GM12878 (cell line): ENCODE results near the gene OGFOD2. TPM values are rescaled to one million over a fixed set of nuclear protein-coding genes. Genes with fewer than 3 reads are reported as not detected.

Experiments used
- ATAC-seq: fragments of 200-7000 bp; cut with Tn5 transposase; 3 replicates; pipeline ENCODE4 v1.9.1; 2020; ENCODE audit warnings: mild to moderate bottlenecking, moderate library complexity
- BruUV-seq: library from RNA; stranded (reverse); fragments of 400-500 nt; replicated peaks from 2 replicates; lab custom pipeline; 2021; lab: Mats Ljungman, UMichigan
- CTCF ChIA-PET: fragments of 300-600 bp; sonication (Branson Sonifier 250); formaldehyde crosslinking; extraction: SDS; loops from one replicate; lab custom pipeline; 2021; ENCODE audit warnings: inconsistent platforms; lab: Yijun Ruan, JAX
- POLR2A ChIA-PET: fragments of 350-600 bp; formaldehyde crosslinking; extraction: SDS; loops from one replicate; lab custom pipeline; 2021; ENCODE audit warnings: inconsistent platforms; lab: Charles Lee
- RAD21 ChIA-PET: fragments of 300-600 bp; sonication (Branson Sonifier 250); formaldehyde crosslinking; loops from one replicate; lab custom pipeline; 2023; ENCODE audit warnings: antibody characterized with exemption; ENCODE audit not compliant: unreplicated experiment; lab: Charles Lee
- SMC1A ChIA-PET: fragments of 300-600 bp; sonication (Branson Sonifier 250); formaldehyde crosslinking; loops from one replicate; lab custom pipeline; 2023; ENCODE audit not compliant: unreplicated experiment, uncharacterized antibody; lab: Charles Lee
- DNase-seq: peaks from one replicate; pipeline ENCODE4 v3.0.0-alpha.2; 2011; ENCODE audit warnings: low read depth, low spot score
- FAIRE-seq: peaks from 3 replicates; lab custom pipeline; 2011; peaks lifted over from hg19 to GRCh38; lab: Jason Lieb, UNC
- H2AFZ ChIP-seq: 2 replicates; pipeline ENCODE4 v1.6.0; 2011; ENCODE audit warnings: low read depth, low read length, control low read depth; ENCODE audit not compliant: control insufficient read depth
- H3K27ac ChIP-seq: 2 replicates; pipeline ENCODE4 v1.5.1; 2011; ENCODE audit warnings: control low read depth; ENCODE audit not compliant: control insufficient read depth, insufficient read depth
- H3K27me3 ChIP-seq, 2 experiments: replicated peaks in 1 of 2; 2 replicates each; pipeline versions ENCODE4 v1.6.0 to v1.6.1; 2011; ENCODE audit warnings: low read length in 1 of 2; ENCODE audit not compliant: control insufficient read depth in 2 of 2, insufficient read depth in 2 of 2
- H3K36me3 ChIP-seq, 2 experiments: 2 replicates each; pipeline ENCODE4 v1.5.1; 2011; ENCODE audit warnings: low read length in 1 of 2; ENCODE audit not compliant: control insufficient read depth in 2 of 2, insufficient read depth in 2 of 2
- H3K4me1 ChIP-seq: 2 replicates; pipeline ENCODE4 v1.6.1; 2011; ENCODE audit warnings: mild to moderate bottlenecking, low read length, moderate library complexity, mixed read lengths; ENCODE audit not compliant: control insufficient read depth, insufficient read depth
- H3K4me2 ChIP-seq: 2 replicates; pipeline ENCODE4 v1.6.0; 2011; ENCODE audit warnings: control low read depth; ENCODE audit not compliant: control insufficient read depth, insufficient read depth
- H3K4me3 ChIP-seq: fragments of 200-600 bp; sonication (generic); 2 replicates; pipeline ENCODE4 v1.5.1; 2016
- H3K79me2 ChIP-seq: 2 replicates; pipeline ENCODE4 v1.6.0; 2011; ENCODE audit warnings: low read length; ENCODE audit not compliant: control insufficient read depth, insufficient read depth
- H3K9ac ChIP-seq: 2 replicates; pipeline ENCODE4 v1.8.0; 2011; ENCODE audit warnings: low read length, control low read depth, mixed read lengths; ENCODE audit not compliant: control insufficient read depth, insufficient read depth
- H3K9me3 ChIP-seq: replicated peaks from 3 replicates; pipeline ENCODE4 v1.5.1; 2011; ENCODE audit warnings: mild to moderate bottlenecking, low read length; ENCODE audit not compliant: control insufficient read depth, insufficient read depth
- H4K20me1 ChIP-seq: 2 replicates; pipeline ENCODE4 v1.6.0; 2011; ENCODE audit not compliant: control insufficient read depth, insufficient read depth
- BCL11A ChIP-seq: IDR thresholded peaks from 2 replicates; pipeline ENCODE4 v1.6.1; 2011; ENCODE audit warnings: low read depth, low read length
- CBFB ChIP-seq: IDR thresholded peaks from 2 replicates; pipeline ENCODE4 v1.6.1; 2016; ENCODE audit warnings: antibody characterized with exemption, low read depth
- KLF5 ChIP-seq: fragments of 450-650 bp; IDR thresholded peaks from 2 replicates; pipeline ENCODE4 v1.6.1; 2014; ENCODE audit warnings: mild to moderate bottlenecking; ENCODE audit not compliant: partially characterized antibody
- MEF2B ChIP-seq: fragments of 450-650 bp; IDR thresholded peaks from 2 replicates; pipeline ENCODE4 v1.6.1; 2018; ENCODE audit warnings: mild to moderate bottlenecking, moderate library complexity; ENCODE audit not compliant: partially characterized antibody, poor library complexity, severe bottlenecking
- MTA3 ChIP-seq: IDR thresholded peaks from 2 replicates; pipeline ENCODE4 v1.6.1; 2012; ENCODE audit warnings: low read length, inconsistent platforms, borderline replicate concordance
- MYC ChIP-seq: IDR thresholded peaks from 2 replicates; pipeline ENCODE4 v1.6.1; 2011; ENCODE audit warnings: mild to moderate bottlenecking, low read length, moderate library complexity, inconsistent platforms; ENCODE audit not compliant: insufficient read depth, insufficient replicate concordance, insufficient read length, severe bottlenecking
- NR2C2 ChIP-seq: IDR thresholded peaks from 2 replicates; pipeline ENCODE4 v1.6.1; 2011; ENCODE audit warnings: borderline replicate concordance, low read depth; ENCODE audit not compliant: control insufficient read depth, insufficient read length
- PAX5 ChIP-seq: IDR thresholded peaks from 2 replicates; pipeline ENCODE4 v1.6.1; 2011; ENCODE audit warnings: low read depth, low read length, borderline replicate concordance
- RFX5 ChIP-seq: IDR thresholded peaks from 2 replicates; pipeline ENCODE4 v1.6.1; 2011; ENCODE audit warnings: low read depth, low read length, improper control_type of control experiment
- SMC3 ChIP-seq: IDR thresholded peaks from 2 replicates; pipeline ENCODE4 v1.6.1; 2011; ENCODE audit warnings: low read length, improper control_type of control experiment, borderline replicate concordance
- TAF1 ChIP-seq: IDR thresholded peaks from 2 replicates; pipeline ENCODE4 v1.6.1; 2011; ENCODE audit warnings: mild to moderate bottlenecking, low read depth, low read length, borderline replicate concordance
- WGBS: methylation state at CpG from one replicate; pipeline ENCODE4 v1.1.6; 2016; ENCODE audit warnings: low lambda C conversion rate; ENCODE audit not compliant: insufficient replicate concordance, insufficient coverage; ENCODE audit errors: missing lambda C conversion rate; 5-methylcytosine and 5-hydroxymethylcytosine counted together
- in situ Hi-C: fragments of 300-500 bp; cut with MboI; formaldehyde crosslinking; loops from 9 replicates; pipeline ENCODE4 v1.14.3; 2018; ENCODE audit warnings: mixed read lengths
- intact Hi-C: fragments of 100-400 bp; cut with micrococcal nuclease; formaldehyde crosslinking; loops from one replicate; pipeline ENCODE4 v1.14.2; 2022; ENCODE audit not compliant: unreplicated experiment
- polyA plus RNA-seq, 11 experiments: library from polyadenylated mRNA; depleted of rRNA in 4 of 11; unstranded in 6 of 11; stranded (reverse) in 5 of 11; fragments of >200 nt; fragmentation: Nextera tagmentation in 4 of 11; fragmentation: Illumina TruSeq in 1 of 11; extraction: Ambion mirVana in 4 of 11; extraction: Trizol in 1 of 11; gene quantifications; 1 replicate in 1 of 11; 2 replicates in 10 of 11; pipeline versions ENCODE4 v1.2.1 to v1.2.3, GENCODE V29; 2011 to 2016; ENCODE audit warnings: inconsistent platforms in 2 of 11, missing spikeins in 2 of 11, low read depth in 1 of 11
- total RNA-seq, 4 experiments: library from RNA; depleted of rRNA in 3 of 4; stranded (reverse); fragments of >200 nt in 3 of 4; fragmentation: Illumina TruSeq in 1 of 4; extraction: Trizol in 1 of 4; gene quantifications; 2 replicates each; pipeline versions ENCODE4 v1.2.1 to v1.2.3, GENCODE V29; 2013 to 2021
- TF ChIP-seq, protein P1 (sequence below): fragments of 450-650 bp; IDR thresholded peaks from 2 replicates; pipeline ENCODE4 v1.6.1; 2017; ENCODE audit warnings: mild to moderate bottlenecking, moderate library complexity

The OGFOD2 gene
- total and polyA plus RNA-seq, 10 of the 15 experiments (the other 5 are each of a cell fraction or from before 2014, with no cell fraction given) = 0.93 to 29.2 (median 16.3) TPM

DNA sequence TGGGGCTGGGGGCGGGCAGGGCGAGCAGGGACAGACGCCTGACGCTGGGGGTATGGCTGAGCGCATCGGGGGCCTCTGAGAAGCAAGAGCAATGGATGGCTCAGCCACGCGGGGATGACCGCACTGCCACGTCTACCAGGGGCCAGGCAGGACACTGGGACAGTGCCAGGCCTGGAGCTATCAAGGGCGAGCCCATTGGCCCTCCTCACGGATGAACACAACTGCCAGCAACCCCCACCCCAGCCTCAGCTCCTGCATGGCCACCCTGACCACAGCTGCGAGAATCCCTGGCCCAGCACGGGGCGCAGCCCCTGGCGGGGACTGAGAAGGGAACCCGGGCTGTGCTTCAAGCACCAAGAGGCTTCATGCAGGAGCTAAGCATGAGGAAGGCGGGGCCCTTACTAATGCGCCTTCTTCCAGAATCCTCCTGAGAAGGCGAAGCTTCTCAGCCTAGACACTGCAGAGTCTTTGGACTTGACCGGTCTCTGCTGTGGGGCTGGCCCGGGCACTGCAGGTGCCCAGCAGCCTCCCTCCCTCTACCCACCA, 14.9 kb downstream of the OGFOD2 start:
- in situ Hi-C loops (no loop called here), intact Hi-C loops (no loop called here)
- RAD21 ChIA-PET = interaction anchor here (1.7 kb wide), 1 partner anchor 248 kb away, joined by 4 read pairs; no protein-coding TSS in a partner anchor
- SMC1A ChIA-PET = interaction anchor here (0.9 kb wide), 1 partner anchor 248 kb away, joined by 3 read pairs; no protein-coding TSS in a partner anchor
- Histone ChIP-seq H3K79me2 (no peaks in the 10 kb centered on the region), H3K9me3 (no peaks in the 10 kb centered on the region), H3K9ac (no peak overlapping the region), H3K36me3 (no peaks in the 10 kb centered on the region), H2AFZ (no peak overlapping the region), H3K27ac (no peak overlapping the region), H3K27me3 (no peaks in the 10 kb centered on the region; a peak in 1 of 4 replicates), H3K4me2 (no peak overlapping the region), H3K4me3 (no peak overlapping the region), H4K20me1 (no peaks in the 10 kb centered on the region), H3K4me1 (peaks cover 9% of the 10 kb centered on the region)
- ATAC-seq = no peak
- no peak for FAIRE-seq
- no peak for DNase-seq
- TF ChIP-seq NR2C2 = no peak
- TF ChIP-seq, protein P1, sequence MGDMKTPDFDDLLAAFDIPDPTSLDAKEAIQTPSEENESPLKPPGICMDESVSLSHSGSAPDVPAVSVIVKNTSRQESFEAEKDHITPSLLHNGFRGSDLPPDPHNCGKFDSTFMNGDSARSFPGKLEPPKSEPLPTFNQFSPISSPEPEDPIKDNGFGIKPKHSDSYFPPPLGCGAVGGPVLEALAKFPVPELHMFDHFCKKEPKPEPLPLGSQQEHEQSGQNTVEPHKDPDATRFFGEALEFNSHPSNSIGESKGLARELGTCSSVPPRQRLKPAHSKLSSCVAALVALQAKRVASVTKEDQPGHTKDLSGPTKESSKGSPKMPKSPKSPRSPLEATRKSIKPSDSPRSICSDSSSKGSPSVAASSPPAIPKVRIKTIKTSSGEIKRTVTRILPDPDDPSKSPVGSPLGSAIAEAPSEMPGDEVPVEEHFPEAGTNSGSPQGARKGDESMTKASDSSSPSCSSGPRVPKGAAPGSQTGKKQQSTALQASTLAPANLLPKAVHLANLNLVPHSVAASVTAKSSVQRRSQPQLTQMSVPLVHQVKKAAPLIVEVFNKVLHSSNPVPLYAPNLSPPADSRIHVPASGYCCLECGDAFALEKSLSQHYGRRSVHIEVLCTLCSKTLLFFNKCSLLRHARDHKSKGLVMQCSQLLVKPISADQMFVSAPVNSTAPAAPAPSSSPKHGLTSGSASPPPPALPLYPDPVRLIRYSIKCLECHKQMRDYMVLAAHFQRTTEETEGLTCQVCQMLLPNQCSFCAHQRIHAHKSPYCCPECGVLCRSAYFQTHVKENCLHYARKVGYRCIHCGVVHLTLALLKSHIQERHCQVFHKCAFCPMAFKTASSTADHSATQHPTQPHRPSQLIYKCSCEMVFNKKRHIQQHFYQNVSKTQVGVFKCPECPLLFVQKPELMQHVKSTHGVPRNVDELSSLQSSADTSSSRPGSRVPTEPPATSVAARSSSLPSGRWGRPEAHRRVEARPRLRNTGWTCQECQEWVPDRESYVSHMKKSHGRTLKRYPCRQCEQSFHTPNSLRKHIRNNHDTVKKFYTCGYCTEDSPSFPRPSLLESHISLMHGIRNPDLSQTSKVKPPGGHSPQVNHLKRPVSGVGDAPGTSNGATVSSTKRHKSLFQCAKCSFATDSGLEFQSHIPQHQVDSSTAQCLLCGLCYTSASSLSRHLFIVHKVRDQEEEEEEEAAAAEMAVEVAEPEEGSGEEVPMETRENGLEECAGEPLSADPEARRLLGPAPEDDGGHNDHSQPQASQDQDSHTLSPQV = no peak
- TF ChIP-seq TAF1 = no peak
- no peak for TF ChIP-seq PAX5
- TF ChIP-seq MYC = no peak
- no peak for TF ChIP-seq BCL11A
- TF ChIP-seq MTA3 = no peak
- no peak for TF ChIP-seq RFX5
- no peak for TF ChIP-seq KLF5
- TF ChIP-seq CBFB = no peak
- no peak for TF ChIP-seq SMC3
- no peak for TF ChIP-seq MEF2B
- POLR2A ChIA-PET = no interaction called here
- CTCF ChIA-PET = interaction anchor here (0.9 kb wide), 1 partner anchor 248 kb away, joined by 4 read pairs; no protein-coding TSS in a partner anchor
- 78% methylated on average over 14 of the region's 22 CpGs for WGBS
- no TSS peak for BruUV-seq
